ENCODE results near the gene DMPK.
"Not testable (repeated sequence)": the region's sequence is repeated elsewhere in the genome, so short reads cannot be mapped to it uniquely, and the experiment has no call there.

The DMPK gene

GRCh38 chr19:45768984-45769782 is 13.1 kb downstream of the DMPK start, which contains the start of gene SIX5:
TSS of gene SIX5 (minus strand) at chr19:45769252. CDS start at chr19:45768844, 408 bp downstream.
- DNase-seq = peak; percentile 89 to 99 (median 91)

GRCh38 chr19:45768655-45768983 is 13.7 kb downstream of the DMPK start:
- peak in 2 of 5 donors; percentile 28 to 33 for DNase-seq

- peak in 1 of 5 donors; percentile 34 for DNase-seq
Observed at GRCh38 chr19:45767881-45768654, 14.2 kb downstream of the DMPK start.

GRCh38 chr19:45767410-45767880 is 14.8 kb downstream of the DMPK start:
- no peak for DNase-seq

- DNase-seq = no peak
Observed at GRCh38 chr19:45766869-45767346, 15.4 kb downstream of the DMPK start.

- no peak for DNase-seq
Observed at GRCh38 chr19:45766296-45766868, 15.9 kb downstream of the DMPK start.

GRCh38 chr19:45765702-45766295 is 16.5 kb downstream of the DMPK start:
- DNase-seq = no peak

GRCh38 chr19:45764945-45765701 is 17.2 kb downstream of the DMPK start:
- DNase-seq = no peak

- no peak for DNase-seq
Observed at GRCh38 chr19:45764475-45764874, 17.8 kb downstream of the DMPK start.

GRCh38 chr19:45763691-45764294 is 18.5 kb downstream of the DMPK start:
- DNase-seq = no peak

GRCh38 chr19:45762870-45763631 is 19.2 kb downstream of the DMPK start:
- no peak for DNase-seq

- no peak for DNase-seq
Observed at GRCh38 chr19:45761714-45762113, 20.6 kb downstream of the DMPK start.

GRCh38 chr19:45758921-45759320 is 23.4 kb downstream of the DMPK start:
- DNase-seq = no peak

- no peak for DNase-seq
Observed at GRCh38 chr19:45757695-45758094, 24.6 kb downstream of the DMPK start.

- no peak for DNase-seq
Observed at GRCh38 chr19:45754323-45754722, 28.0 kb downstream of the DMPK start.

GRCh38 chr19:45753548-45753947 is 28.7 kb downstream of the DMPK start:
- no peak for DNase-seq

- DNase-seq = no peak
Observed at GRCh38 chr19:45752639-45753038, 29.7 kb downstream of the DMPK start.

GRCh38 chr19:45751483-45751882 is 30.8 kb downstream of the DMPK start:
- DNase-seq = not testable (repeated sequence)

GRCh38 chr19:45747513-45747912 is 34.8 kb downstream of the DMPK start:
- DNase-seq = no peak

- DNase-seq = no peak
Observed at GRCh38 chr19:45746866-45747265, 35.4 kb downstream of the DMPK start.

GRCh38 chr19:45745606-45746005 is 36.7 kb downstream of the DMPK start:
- DNase-seq = no peak

Measured in T-helper 1 cell (primary cell).